TTC549 (cell line): ENCODE results near the gene SURF6.
"Not testable (repeated sequence)": the region's sequence is repeated elsewhere in the genome, so short reads cannot be mapped to it uniquely, and the experiment has no call there.

Source experiments
- FAIRE-seq: peaks from 2 replicates; lab custom pipeline; 2012; peaks lifted over from hg19 to GRCh38; lab: Jason Lieb, UNC

SURF6 gene

DNA sequence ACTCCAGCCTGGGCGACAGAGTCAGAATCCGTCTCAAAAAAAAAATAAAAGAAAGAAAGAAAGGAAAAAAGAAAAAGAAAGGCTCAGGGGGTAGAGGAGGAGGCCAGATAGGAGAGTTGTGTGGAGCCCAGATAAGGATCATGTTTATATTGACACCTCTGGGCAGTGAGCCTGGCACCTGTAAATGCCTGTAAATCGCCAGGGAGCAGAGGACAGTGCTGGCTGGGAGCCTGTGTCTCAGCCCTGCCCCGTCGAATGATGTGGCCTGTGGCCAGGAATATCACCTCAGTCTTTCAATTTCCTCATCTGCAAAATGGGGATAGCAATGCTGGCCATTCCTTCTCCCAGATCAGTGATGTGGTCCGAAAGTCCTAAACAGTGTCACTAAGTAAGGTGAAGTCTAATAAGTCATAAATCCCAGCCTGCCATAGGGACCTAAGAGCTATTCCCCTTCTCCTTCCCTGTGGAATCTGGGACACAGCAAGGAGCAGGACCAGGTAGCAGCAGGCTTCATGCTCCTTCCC, 50.7 kb downstream of the SURF6 start:
- no peak for FAIRE-seq

GRCh38 chr9:133284362-133284761, 51.6 kb downstream of the SURF6 start:
- FAIRE-seq: no peak

- FAIRE-seq: not testable (repeated sequence)
These were observed 52.5 kb downstream of the SURF6 start for GRCh38 chr9:133283255-133284032.

DNA sequence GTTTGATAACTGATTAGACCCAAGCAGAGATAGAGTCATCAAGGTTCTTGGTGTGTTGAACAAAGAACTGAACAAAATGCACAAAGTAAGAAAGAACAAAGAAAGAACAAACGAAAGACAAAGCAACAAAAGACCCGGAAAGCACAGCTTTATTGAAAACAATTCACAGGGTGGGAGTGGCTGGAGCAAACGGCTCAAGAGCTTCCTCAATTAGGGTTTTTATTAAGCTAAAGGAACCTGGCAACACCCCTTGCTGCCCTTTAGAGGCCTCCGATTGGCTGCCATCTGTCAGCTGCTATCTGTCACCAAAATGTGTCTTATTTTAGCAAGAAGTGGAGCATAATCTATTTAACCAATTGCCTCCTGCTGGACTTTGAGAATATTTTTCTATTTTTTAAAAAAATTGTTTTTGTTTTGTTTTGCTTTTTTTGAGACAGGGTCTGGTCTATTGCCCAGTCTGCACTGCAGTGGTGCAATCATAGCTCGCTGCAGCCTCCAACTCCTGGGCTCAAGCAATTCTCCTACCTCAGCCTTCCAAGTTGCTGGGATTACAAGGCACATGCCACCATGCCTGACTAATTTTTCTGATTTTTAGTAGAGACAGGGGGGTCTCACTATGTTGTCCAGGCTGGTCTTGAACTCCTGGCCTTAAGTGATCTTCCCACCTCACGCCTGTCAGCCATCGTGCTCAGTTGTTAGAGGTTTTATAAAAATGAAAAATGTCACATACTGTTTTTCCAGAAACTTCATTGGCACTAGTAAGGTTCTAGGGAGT, 53.3 kb downstream of the SURF6 start:
- FAIRE-seq: no peak

GRCh38 chr9:133280392-133280791, 55.6 kb downstream of the SURF6 start:
- no peak for FAIRE-seq
